Caki2 (cell line): ENCODE results near the gene PRMT1. TPM values are rescaled to one million over a fixed set of nuclear protein-coding genes. Genes with fewer than 3 reads are reported as not detected.
"Not testable (repeated sequence)": the region's sequence is repeated elsewhere in the genome, so short reads cannot be mapped to it uniquely, and the experiment has no call there.

Source experiments
- DNase-seq: peaks from one replicate; pipeline ENCODE4 v3.0.0-alpha.2; 2015; ENCODE audit warnings: low read depth
- in situ Hi-C: cut with HindIII; loops from 2 replicates; pipeline ENCODE4 v1.10.0; 2016; ENCODE audit warnings: low sequenced_read_pairs, low pct_unique_long_range_greater_than_20kb, mixed read lengths
- total RNA-seq: library from RNA; depleted of rRNA; stranded (reverse); fragments of >200 nt; shearing (Covaris generic); gene quantifications from 2 replicates; pipeline ENCODE4 v1.2.3, GENCODE V29; 2014; ENCODE audit warnings: low replicate concordance; rRNA removed

The PRMT1 gene
- total RNA-seq, 1 experiment from 2014 or later, result 563 TPM

- no peak for DNase-seq
- in situ Hi-C loops, result no loop called here
These were observed 23.5 kb downstream of the PRMT1 start for GRCh38 chr19:49700563-49700962.

GRCh38 chr19:49701271-49701786 lies 24.3 kb downstream of the PRMT1 start:
- in situ Hi-C loops, result no loop called here
- no peak for DNase-seq

- DNase-seq, result no peak
- in situ Hi-C loops, result no loop called here
These were observed 28.0 kb downstream of the PRMT1 start for GRCh38 chr19:49704888-49705642.

- DNase-seq, result no peak
- in situ Hi-C loops, result no loop called here
These were observed 28.8 kb downstream of the PRMT1 start for GRCh38 chr19:49705919-49706318.

- in situ Hi-C loops, result no loop called here
These were observed 33.4 kb downstream of the PRMT1 start for GRCh38 chr19:49710372-49710951.

GRCh38 chr19:49712397-49712859 lies 35.4 kb downstream of the PRMT1 start:
- in situ Hi-C loops, result no loop called here
- DNase-seq, result peak; percentile 97

More at GRCh38 chr19:49710372-49710951, 33.4 kb downstream of the PRMT1 start:
- peak; percentile 70 for DNase-seq

GRCh38 chr19:49713236-49713845 lies 36.3 kb downstream of the PRMT1 start:
- in situ Hi-C loops, result no loop called here
- DNase-seq, result no peak

GRCh38 chr19:49716154-49716553 lies 39.1 kb downstream of the PRMT1 start:
- in situ Hi-C loops, result no loop called here
- DNase-seq, result no peak

GRCh38 chr19:49718511-49718910 lies 41.4 kb downstream of the PRMT1 start:
- peak; percentile 37 for DNase-seq
- in situ Hi-C loops, result no loop called here

- in situ Hi-C loops, result no loop called here
- no peak for DNase-seq
These were observed 41.9 kb downstream of the PRMT1 start for GRCh38 chr19:49718991-49719390.

GRCh38 chr19:49719420-49719819 lies 42.3 kb downstream of the PRMT1 start:
- in situ Hi-C loops, DNase-seq: not testable (repeated sequence)

GRCh38 chr19:49727217-49728030 lies 50.4 kb downstream of the PRMT1 start:
- no peak for DNase-seq
- in situ Hi-C loops, result no loop called here

GRCh38 chr19:49730166-49730565 lies 53.1 kb downstream of the PRMT1 start:
- in situ Hi-C loops, result no loop called here
- no peak for DNase-seq

Other genes starting within 250 kb of the PRMT1 start
- not detected in 2 replicates for gene SLC17A7, start 235.7 kb upstream of the PRMT1 start, total RNA-seq
- gene PIH1D1, start 225.5 kb upstream of the PRMT1 start, total RNA-seq, result 142 and 146 TPM in 2 replicates
- gene ALDH16A1, start 224.0 kb upstream of the PRMT1 start, total RNA-seq, result 83.2 and 88.7 TPM in 2 replicates
- 0.35 and 0.71 TPM in 2 replicates for gene FLT3LG, start 203.1 kb upstream of the PRMT1 start, total RNA-seq
- gene RPL13A, start 189.7 kb upstream of the PRMT1 start, total RNA-seq, result 2,724 and 3,070 TPM in 2 replicates
- gene RPS11, start 180.8 kb upstream of the PRMT1 start, total RNA-seq, result 2,936 and 3,126 TPM in 2 replicates
- 75.4 and 121 TPM in 2 replicates for gene FCGRT, start 164.6 kb upstream of the PRMT1 start, total RNA-seq
- gene RCN3, start 149.3 kb upstream of the PRMT1 start, total RNA-seq, result 0.27 and 0.52 TPM in 2 replicates
- gene NOSIP, start 96.7 kb upstream of the PRMT1 start, total RNA-seq, result 172 and 190 TPM in 2 replicates
- 9.5 TPM in 1 of 2 replicates, not detected in the other for gene PRRG2, start 96.0 kb upstream of the PRMT1 start, total RNA-seq
- 1.3 and 2.3 TPM in 2 replicates for gene PRR12, start 86.1 kb upstream of the PRMT1 start, total RNA-seq
- 140 and 190 TPM in 2 replicates for gene RRAS, start 37.1 kb upstream of the PRMT1 start, total RNA-seq
- 18.5 and 28.2 TPM in 2 replicates for gene SCAF1, start 35.1 kb upstream of the PRMT1 start, total RNA-seq
- gene IRF3, start 11.4 kb upstream of the PRMT1 start, total RNA-seq, result 116 and 227 TPM in 2 replicates
- gene BCL2L12, start 11.3 kb upstream of the PRMT1 start, total RNA-seq, result 3.0 TPM in 1 of 2 replicates, not detected in the other
- gene ADM5, start 12.3 kb downstream of the PRMT1 start, total RNA-seq, result 1.1 and 3.2 TPM in 2 replicates
- 21.2 and 26.7 TPM in 2 replicates for gene CPT1C, start 13.8 kb downstream of the PRMT1 start, total RNA-seq
- not detected in 2 replicates for gene TSKS, start 86.0 kb downstream of the PRMT1 start, total RNA-seq
- gene AP2A1, start 89.7 kb downstream of the PRMT1 start, total RNA-seq, result 290 and 317 TPM in 2 replicates
- 50.1 and 84.7 TPM in 2 replicates for gene FUZ, start 136.0 kb downstream of the PRMT1 start, total RNA-seq
- gene MED25, start 141.0 kb downstream of the PRMT1 start, total RNA-seq, result 27.0 and 34.7 TPM in 2 replicates
- gene PTOV1, start 173.9 kb downstream of the PRMT1 start, total RNA-seq, result 126 and 143 TPM in 2 replicates
- 61.9 and 99.6 TPM in 2 replicates for gene PNKP, start 190.3 kb downstream of the PRMT1 start, total RNA-seq
- 8.0 and 12.9 TPM in 2 replicates for gene AKT1S1, start 200.1 kb downstream of the PRMT1 start, total RNA-seq
- gene TBC1D17, start 200.4 kb downstream of the PRMT1 start, total RNA-seq, result 7.1 and 7.8 TPM in 2 replicates
- gene IL4I1, start 219.6 kb downstream of the PRMT1 start, total RNA-seq, result 8.9 and 9.5 TPM in 2 replicates